H9 (cell line): ENCODE data around the gene ATG4B. TPM values are rescaled to one million over a fixed set of nuclear protein-coding genes. Genes with fewer than 3 reads are reported as not detected.

ENCODE experiments used
- DNase-seq: peaks from one replicate; pipeline ENCODE4 v3.0.0-alpha.2; 2017
- H2AFZ ChIP-seq: one replicate; pipeline ENCODE4 v1.6.1; 2013; ENCODE audit warnings: mild to moderate bottlenecking, low read length, control low read depth, moderate library complexity
- H2AK5ac ChIP-seq: 2 replicates; pipeline ENCODE4 v1.6.1; 2013; ENCODE audit warnings: low read length, control low read depth, mixed read lengths; ENCODE audit not compliant: insufficient read length
- H2BK120ac ChIP-seq: one replicate; pipeline ENCODE4 v1.6.1; 2013; ENCODE audit warnings: low read depth, mild to moderate bottlenecking, low read length, control low read depth, inconsistent platforms; ENCODE audit not compliant: poor library complexity, severe bottlenecking
- H2BK12ac ChIP-seq: 2 replicates; pipeline ENCODE4 v1.6.1; 2013; ENCODE audit warnings: low read length, control low read depth, mixed read lengths, low read depth; ENCODE audit not compliant: insufficient read length
- H2BK15ac ChIP-seq: 2 replicates; pipeline ENCODE4 v1.6.1; 2013; ENCODE audit warnings: low read depth, low read length, control low read depth
- H2BK20ac ChIP-seq: one replicate; pipeline ENCODE4 v1.6.1; 2013; ENCODE audit warnings: low read depth, mild to moderate bottlenecking, low read length, control low read depth, inconsistent platforms; ENCODE audit not compliant: poor library complexity, severe bottlenecking
- H2BK5ac ChIP-seq: 2 replicates; pipeline ENCODE4 v1.6.1; 2013; ENCODE audit warnings: low read length, control low read depth, mixed read lengths; ENCODE audit not compliant: insufficient read length
- H3K14ac ChIP-seq: 2 replicates; pipeline ENCODE4 v1.6.1; 2013; ENCODE audit warnings: low read length, control low read depth; ENCODE audit not compliant: insufficient read depth
- H3K18ac ChIP-seq: 2 replicates; pipeline ENCODE4 v1.6.1; 2013; ENCODE audit warnings: low read depth, mild to moderate bottlenecking, mixed read lengths, low read length, control low read depth; ENCODE audit not compliant: insufficient read length
- H3K23ac ChIP-seq: 2 replicates; pipeline ENCODE4 v1.6.1; 2013; ENCODE audit warnings: low read length, control low read depth, mixed read lengths, low read depth; ENCODE audit not compliant: insufficient read length
- H3K23me2 ChIP-seq: 2 replicates; pipeline ENCODE4 v1.6.1; 2013; ENCODE audit warnings: low read depth, mild to moderate bottlenecking, mixed read lengths, low read length, control low read depth; ENCODE audit not compliant: insufficient read length, poor library complexity, severe bottlenecking
- H3K27ac ChIP-seq: 2 replicates; pipeline ENCODE4 v1.5.1; 2013; ENCODE audit warnings: low read length, control low read depth, mixed read lengths, low read depth; ENCODE audit not compliant: insufficient read length
- H3K27me3 ChIP-seq: 2 replicates; pipeline ENCODE4 v1.6.1; 2013; ENCODE audit warnings: low read length, control low read depth, inconsistent platforms; ENCODE audit not compliant: insufficient read depth
- H3K4ac ChIP-seq: 2 replicates; pipeline ENCODE4 v1.6.1; 2013; ENCODE audit warnings: low read depth, mild to moderate bottlenecking, control low read depth, inconsistent platforms, low read length, moderate library complexity
- H3K4me1 ChIP-seq: 2 replicates; pipeline ENCODE4 v1.6.1; 2013; ENCODE audit warnings: low read length, control low read depth, inconsistent platforms; ENCODE audit not compliant: insufficient read depth
- H3K4me2 ChIP-seq: 2 replicates; pipeline ENCODE4 v1.6.1; 2013; ENCODE audit warnings: low read length, control low read depth, mixed read lengths; ENCODE audit not compliant: insufficient read length, insufficient read depth
- H3K56ac ChIP-seq: 2 replicates; pipeline ENCODE4 v1.6.1; 2013; ENCODE audit warnings: low read depth, mild to moderate bottlenecking, mixed read lengths, low read length, control low read depth; ENCODE audit not compliant: insufficient read length
- H3K79me1 ChIP-seq: 2 replicates; pipeline ENCODE4 v1.6.1; 2013; ENCODE audit warnings: low read depth, mild to moderate bottlenecking, moderate library complexity, low read length, control low read depth, inconsistent platforms; ENCODE audit not compliant: insufficient read depth, poor library complexity, severe bottlenecking
- H3K79me2 ChIP-seq: 2 replicates; pipeline ENCODE4 v1.6.1; 2013; ENCODE audit warnings: low read length, control low read depth, inconsistent platforms; ENCODE audit not compliant: insufficient read depth
- H3K9ac ChIP-seq: 2 replicates; pipeline ENCODE4 v1.6.1; 2013; ENCODE audit warnings: low read length, control low read depth, mixed read lengths; ENCODE audit not compliant: insufficient read length; ENCODE audit errors: extremely low read depth
- H3K9me3 ChIP-seq: one replicate; pipeline ENCODE4 v1.6.1; 2013; ENCODE audit warnings: low read depth, low read length, inconsistent platforms; ENCODE audit not compliant: control insufficient read depth
- H3T11ph ChIP-seq: one replicate; pipeline ENCODE4 v1.6.1; 2013; ENCODE audit warnings: mild to moderate bottlenecking, low read length, control low read depth, inconsistent platforms
- H4K20me1 ChIP-seq: one replicate; pipeline ENCODE4 v1.6.1; 2013; ENCODE audit not compliant: control insufficient read depth, insufficient read length, insufficient read depth
- H4K5ac ChIP-seq: 2 replicates; pipeline ENCODE4 v1.6.1; 2013; ENCODE audit warnings: low read depth, mild to moderate bottlenecking, mixed read lengths, low read length, control low read depth; ENCODE audit not compliant: insufficient read length
- H4K8ac ChIP-seq: replicated peaks from 2 replicates; pipeline ENCODE4 v1.6.1; 2013; ENCODE audit warnings: low read length, control low read depth, mixed read lengths, low read depth; ENCODE audit not compliant: insufficient read length
- H4K91ac ChIP-seq: 2 replicates; pipeline ENCODE4 v1.6.1; 2013; ENCODE audit warnings: low read depth, mild to moderate bottlenecking, moderate library complexity, mixed read lengths, low read length, control low read depth; ENCODE audit not compliant: insufficient read length
- H3K27ac Mint-ChIP-seq, 3 experiments: 2 replicates in 2 of 3; 3 replicates in 1 of 3; pipeline ENCODE4 v1.8.0; 2020 to 2021; ENCODE audit warnings: mixed read lengths in 3 of 3, mild to moderate bottlenecking in 1 of 3, moderate library complexity in 1 of 3
- H3K27me3 Mint-ChIP-seq: 2 replicates; pipeline ENCODE4 v1.8.0; 2021; ENCODE audit warnings: low read depth, mild to moderate bottlenecking, moderate library complexity, mixed read lengths
- H3K36me3 Mint-ChIP-seq, 3 experiments: 2 replicates in 2 of 3; 3 replicates in 1 of 3; pipeline ENCODE4 v1.8.0; 2020 to 2021; ENCODE audit warnings: low read depth in 3 of 3, mixed read lengths in 3 of 3; ENCODE audit not compliant: insufficient read depth in 1 of 3
- H3K4me1 Mint-ChIP-seq, 2 experiments: 2 replicates each; pipeline ENCODE4 v1.8.0; 2020; ENCODE audit warnings: mixed read lengths in 2 of 2
- H3K4me3 Mint-ChIP-seq, 2 experiments: 2 replicates in 1 of 2; 3 replicates in 1 of 2; pipeline ENCODE4 v1.8.0; 2020 to 2021; ENCODE audit warnings: mild to moderate bottlenecking in 2 of 2, mixed read lengths in 2 of 2, moderate library complexity in 1 of 2
- H3K9me3 Mint-ChIP-seq, 2 experiments: 2 replicates in 1 of 2; 3 replicates in 1 of 2; pipeline ENCODE4 v1.8.0; 2020; ENCODE audit warnings: mild to moderate bottlenecking in 2 of 2, mixed read lengths in 2 of 2, moderate library complexity in 1 of 2
- CTCF ChIP-seq: fragments of 200-600 bp; sonication (generic); conservative IDR thresholded peaks from 3 replicates; pipeline ENCODE4 v1.8.0; 2021; ENCODE audit warnings: antibody characterized with exemption, mild to moderate bottlenecking
- WGBS: extraction: QIAGEN DNeasy Blood & Tissue Kit; methylation state at CpG from one replicate; pipeline ENCODE4 v1.1.7; 2013; ENCODE audit warnings: missing lambda C conversion rate, low lambda C conversion rate, mixed read lengths; ENCODE audit not compliant: insufficient read length; ENCODE audit errors: extremely low coverage; 5-methylcytosine and 5-hydroxymethylcytosine counted together
- total RNA-seq: library from RNA; stranded (reverse); gene quantifications from 2 replicates; pipeline ENCODE4 v1.2.1, GENCODE V29; 2021

The ATG4B gene
- total RNA-seq, 1 experiment from 2014 or later, result 105 TPM

GRCh38 chr2:241633561-241633960 lies 3.9 kb upstream of the ATG4B start:
- Histone ChIP-seq H2BK15ac (no peak overlapping the region), H3K4me2 (no peak overlapping the region), H4K20me1 (no peaks in the 10 kb centered on the region), H4K8ac (no peak overlapping the region), H3K27ac (no peak overlapping the region), H3K27me3 (no peaks in the 10 kb centered on the region), H3K23ac (no peak overlapping the region), H2AFZ (no peak overlapping the region), H3K9ac (no peak overlapping the region), H3K56ac (no peak overlapping the region), H3K79me1 (peaks cover 3% of the 10 kb centered on the region), H3K4ac (no peak overlapping the region), H4K91ac (no peak overlapping the region), H3K79me2 (peaks cover 14% of the 10 kb centered on the region; the same call in 1 of the 2 replicates), H3K23me2 (peaks cover 8% of the 10 kb centered on the region), H3T11ph (no peak overlapping the region), H4K5ac (no peak overlapping the region), H3K4me1 (peaks cover 3% of the 10 kb centered on the region), H3K9me3 (no peaks in the 10 kb centered on the region), H2BK12ac (no peak overlapping the region), H2BK5ac (no peak overlapping the region), H3K14ac (no peak overlapping the region), H3K18ac (no peak overlapping the region), H2AK5ac (no peak overlapping the region), H2BK120ac (no peak overlapping the region), H2BK20ac (no peak overlapping the region)
- Mint-ChIP-seq H3K27ac (no peak overlapping the region), H3K36me3 (peaks cover 20 to 49% (median 31%) of the 10 kb centered on the region in 3 experiments), H3K9me3 (no peaks in the 10 kb centered on the region), H3K4me1 (peaks cover 11% of the 10 kb centered on the region in 2 experiments), H3K27me3 (no peaks in the 10 kb centered on the region), H3K4me3 (no peak overlapping the region)
- DNase-seq, result no peak
- WGBS, result no CpG with 5 or more reads among the region's 17 CpGs
- TF ChIP-seq CTCF, result no peak
